IMR-90 (cell line): ENCODE data around the gene ANKRD44. TPM values are rescaled to one million over a fixed set of nuclear protein-coding genes. Genes with fewer than 3 reads are reported as not detected.

Source experiments
- ATAC-seq: fragments of 200-7000 bp; cut with Tn5 transposase; 2 replicates; pipeline ENCODE4 v1.9.1; 2020; ENCODE audit warnings: low read depth, mild to moderate bottlenecking, moderate library complexity
- BruUV-seq: library from RNA; stranded (reverse); fragments of 400-500 nt; replicated peaks from 2 replicates; lab custom pipeline; 2021; lab: Mats Ljungman, UMichigan
- CTCF ChIA-PET: fragments of 300-600 bp; formaldehyde crosslinking; extraction: SDS; loops from one replicate; lab custom pipeline; 2021; ENCODE audit warnings: antibody characterized with exemption; lab: Yijun Ruan, JAX
- POLR2A ChIA-PET: fragments of 300-600 bp; sonication (Branson Sonifier 250); formaldehyde crosslinking; loops from one replicate; lab custom pipeline; 2022; ENCODE audit warnings: antibody characterized with exemption; ENCODE audit not compliant: unreplicated experiment; lab: Charles Lee
- DNase-seq: peaks from one replicate; pipeline ENCODE4 v3.0.0; 2013
- H2AFZ ChIP-seq: replicated peaks from 2 replicates; pipeline ENCODE3; 2013; ENCODE audit warnings: low read length, mild to moderate bottlenecking; ENCODE audit not compliant: poor library complexity
- H2AK5ac ChIP-seq: 2 replicates; pipeline ENCODE4 v1.6.1; 2013; ENCODE audit warnings: low read depth, low read length, inconsistent platforms
- H2AK9ac ChIP-seq: replicated peaks from 2 replicates; pipeline ENCODE3; 2013; ENCODE audit warnings: mild to moderate bottlenecking, low read depth, low read length, moderate library complexity; ENCODE audit not compliant: poor library complexity
- H2BK120ac ChIP-seq: 2 replicates; pipeline ENCODE4 v1.6.1; 2013; ENCODE audit warnings: low read depth, low read length, inconsistent platforms
- H2BK15ac ChIP-seq: 3 replicates; pipeline ENCODE4 v1.6.1; 2013; ENCODE audit warnings: low read depth, low read length, inconsistent platforms
- H2BK20ac ChIP-seq: 2 replicates; pipeline ENCODE4 v1.6.1; 2013; ENCODE audit warnings: low read depth, mild to moderate bottlenecking, inconsistent platforms, low read length, moderate library complexity
- H2BK5ac ChIP-seq: 2 replicates; pipeline ENCODE4 v1.6.1; 2013; ENCODE audit warnings: mild to moderate bottlenecking, low read depth, low read length, inconsistent platforms; ENCODE audit not compliant: poor library complexity, severe bottlenecking
- H3K14ac ChIP-seq: replicated peaks from 2 replicates; pipeline ENCODE4 v1.6.1; 2013; ENCODE audit warnings: low read depth, low read length, inconsistent platforms
- H3K18ac ChIP-seq: 2 replicates; pipeline ENCODE4 v1.6.1; 2013; ENCODE audit warnings: low read depth, low read length, control low read depth
- H3K23ac ChIP-seq: 2 replicates; pipeline ENCODE4 v1.6.1; 2013; ENCODE audit warnings: low read depth, low read length, inconsistent platforms
- H3K27ac ChIP-seq: 2 replicates; pipeline ENCODE4 v1.5.1; 2013; ENCODE audit warnings: mild to moderate bottlenecking, control low read depth, low read length; ENCODE audit not compliant: insufficient read depth
- H3K27me3 ChIP-seq: 2 replicates; pipeline ENCODE4 v1.6.1; 2013; ENCODE audit warnings: low read length; ENCODE audit not compliant: control insufficient read depth, insufficient read depth
- H3K36me3 ChIP-seq: 2 replicates; pipeline ENCODE4 v1.6.1; 2013; ENCODE audit warnings: low read length, mixed read lengths; ENCODE audit not compliant: control insufficient read depth, insufficient read depth
- H3K4ac ChIP-seq: 2 replicates; pipeline ENCODE4 v1.6.1; 2013; ENCODE audit warnings: low read depth, low read length, inconsistent platforms
- H3K4me1 ChIP-seq: 2 replicates; pipeline ENCODE4 v1.6.1; 2013; ENCODE audit warnings: low read length, mixed read lengths; ENCODE audit not compliant: control insufficient read depth, insufficient read depth
- H3K4me2 ChIP-seq: 2 replicates; pipeline ENCODE4 v1.6.1; 2013; ENCODE audit warnings: low read depth, mild to moderate bottlenecking, control low read depth, low read length, moderate library complexity
- H3K4me3 ChIP-seq: 2 replicates; pipeline ENCODE4 v1.5.1; 2013; ENCODE audit warnings: low read depth, mild to moderate bottlenecking, control low read depth, low read length, moderate library complexity; ENCODE audit not compliant: insufficient read depth
- H3K56ac ChIP-seq: 2 replicates; pipeline ENCODE4 v1.6.1; 2013; ENCODE audit warnings: low read length, inconsistent platforms; ENCODE audit not compliant: insufficient read depth; ENCODE audit errors: extremely low read depth
- H3K79me1 ChIP-seq, 2 experiments: 2 replicates each; pipeline ENCODE4 v1.6.1; 2013; ENCODE audit warnings: low read length in 2 of 2, inconsistent platforms in 1 of 2, low read depth in 1 of 2
- H3K9ac ChIP-seq: 2 replicates; pipeline ENCODE4 v1.6.1; 2013; ENCODE audit warnings: low read depth, low read length, control low read depth
- H3K9me1 ChIP-seq: 2 replicates; pipeline ENCODE4 v1.6.1; 2013; ENCODE audit warnings: low read length, inconsistent platforms; ENCODE audit not compliant: insufficient read depth
- H3K9me3 ChIP-seq: 2 replicates; pipeline ENCODE4 v1.6.1; 2013; ENCODE audit warnings: low read length; ENCODE audit not compliant: control insufficient read depth, insufficient read depth
- H4K20me1 ChIP-seq: 2 replicates; pipeline ENCODE4 v1.6.1; 2013; ENCODE audit warnings: low read length, inconsistent platforms; ENCODE audit not compliant: insufficient read depth
- H4K5ac ChIP-seq: 2 replicates; pipeline ENCODE4 v1.6.1; 2013; ENCODE audit warnings: mild to moderate bottlenecking, low read depth, low read length, control low read depth
- H4K8ac ChIP-seq, 2 experiments: 2 replicates each; pipeline ENCODE4 v1.6.1; 2013; ENCODE audit warnings: low read depth in 2 of 2, low read length in 2 of 2, control low read depth in 1 of 2, inconsistent platforms in 1 of 2
- H4K91ac ChIP-seq: 2 replicates; pipeline ENCODE4 v1.6.1; 2013; ENCODE audit warnings: low read depth, low read length, inconsistent platforms; ENCODE audit not compliant: insufficient read depth
- CEBPB ChIP-seq: IDR thresholded peaks from 2 replicates; pipeline ENCODE4 v1.6.1; 2012; ENCODE audit warnings: low read depth, low read length, improper control_type of control experiment
- CTCF ChIP-seq: conservative IDR thresholded peaks from 2 replicates; pipeline ENCODE4 v1.5.1; 2012; ENCODE audit warnings: mild to moderate bottlenecking, low read depth, low read length, improper control_type of control experiment
- ELK1 ChIP-seq: fragments of 150-350 bp; IDR thresholded peaks from 2 replicates; pipeline ENCODE4 v1.6.1; 2016; ENCODE audit warnings: low read depth, mild to moderate bottlenecking, low read length, moderate library complexity, borderline replicate concordance
- FOS ChIP-seq: fragments of 150-350 bp; IDR thresholded peaks from 2 replicates; pipeline ENCODE4 v1.6.1; 2016; ENCODE audit warnings: low read depth, low read length
- MAFK ChIP-seq: IDR thresholded peaks from 2 replicates; pipeline ENCODE4 v1.6.1; 2012; ENCODE audit warnings: low read depth, low read length, improper control_type of control experiment
- MAZ ChIP-seq: IDR thresholded peaks from 2 replicates; pipeline ENCODE4 v1.6.1; 2012; ENCODE audit warnings: low read depth, mild to moderate bottlenecking, low read length, improper control_type of control experiment, moderate library complexity, borderline replicate concordance
- MXI1 ChIP-seq: IDR thresholded peaks from 2 replicates; pipeline ENCODE4 v1.6.1; 2012; ENCODE audit warnings: low read depth, mild to moderate bottlenecking, low read length, moderate library complexity, borderline replicate concordance
- POLR2A ChIP-seq: IDR thresholded peaks from 2 replicates; pipeline ENCODE4 v1.6.1; 2012; ENCODE audit warnings: mild to moderate bottlenecking, low read depth, low read length
- RCOR1 ChIP-seq: IDR thresholded peaks from 2 replicates; pipeline ENCODE4 v1.6.1; 2012; ENCODE audit warnings: mild to moderate bottlenecking, low read length, improper control_type of control experiment; ENCODE audit not compliant: insufficient replicate concordance
- RFX5 ChIP-seq: IDR thresholded peaks from 2 replicates; pipeline ENCODE4 v1.8.0; 2012; ENCODE audit warnings: low read depth, mild to moderate bottlenecking, low read length, moderate library complexity
- SMC3 ChIP-seq: fragments of 150-350 bp; IDR thresholded peaks from 2 replicates; pipeline ENCODE4 v1.6.1; 2016; ENCODE audit warnings: low read depth, mild to moderate bottlenecking, antibody characterized with exemption, low read length, moderate library complexity
- WGBS, 2 experiments: methylation state at CpG; one replicate each; pipeline versions ENCODE4 v1.1.5 to v1.1.7; 2013; ENCODE audit warnings: missing lambda C conversion rate in 2 of 2; ENCODE audit not compliant: insufficient read length in 1 of 2; ENCODE audit errors: extremely low coverage in 2 of 2; 5-methylcytosine and 5-hydroxymethylcytosine counted together
- dilution Hi-C: fragments of 300-500 bp; cut with HindIII; formaldehyde crosslinking; loops from one replicate; pipeline ENCODE4 v1.14.3; 2018; ENCODE audit warnings: low sequenced_read_pairs; ENCODE audit not compliant: unreplicated experiment
- in situ Hi-C: fragments of 300-500 bp; cut with MboI; formaldehyde crosslinking; loops from 3 replicates; pipeline ENCODE4 v1.14.3; 2019; ENCODE audit warnings: low sequenced_read_pairs, inconsistent platforms, mixed read lengths
- intact Hi-C: fragments of 100-400 bp; cut with micrococcal nuclease; formaldehyde crosslinking; loops from 2 replicates; pipeline ENCODE4 v1.10.0; 2022
- polyA plus RNA-seq, 3 experiments: library from polyadenylated mRNA; depleted of rRNA; stranded (reverse); fragments of >200 nt; gene quantifications; 2 replicates each; pipeline ENCODE4 v1.2.3, GENCODE V29; 2012; ENCODE audit warnings: low replicate concordance in 1 of 3
- total RNA-seq: library from RNA; depleted of rRNA; stranded (reverse); fragments of >200 nt; gene quantifications from 2 replicates; pipeline ENCODE4 v1.2.3, GENCODE V29; 2012

ANKRD44 gene
- total and polyA plus RNA-seq, 2 of the 4 experiments (the other 2 are of a cell fraction), result 5.2 to 15.6 TPM

- peaks cover 4% of the 10 kb centered on the region for H3K4me1 ChIP-seq
- intact Hi-C loops (no loop called here), in situ Hi-C loops (no loop called here), dilution Hi-C loops (no loop called here)
- no peak overlapping the region for H3K56ac ChIP-seq
- no peak overlapping the region for H3K4ac ChIP-seq
- ATAC-seq, result no peak
- H3K4me3 ChIP-seq, result no peak overlapping the region
- DNase-seq, result no peak
- no peak overlapping the region for H3K27ac ChIP-seq
- H3K14ac ChIP-seq, result no peak overlapping the region
- H3K18ac ChIP-seq, result no peak overlapping the region
- no peak overlapping the region for H3K23ac ChIP-seq
- TF ChIP-seq RCOR1 (no peak), MAZ (no peak), POLR2A (no peak), ELK1 (no peak), MXI1 (no peak), MAFK (no peak), CTCF (no peak), RFX5 (no peak), SMC3 (no peak), FOS (no peak), CEBPB (no peak)
- ChIA-PET CTCF (interaction anchor here (1.1 kb wide), 1 partner anchor 114 kb away, joined by 3 read pairs; no protein-coding TSS in a partner anchor), POLR2A (no interaction called here)
- H4K5ac ChIP-seq, result no peak overlapping the region
- H2AK5ac ChIP-seq, result no peak overlapping the region
- H2BK5ac ChIP-seq, result no peak overlapping the region
- H2AFZ ChIP-seq, result no peak overlapping the region
- H3K4me2 ChIP-seq, result no peak overlapping the region
- no peaks in the 10 kb centered on the region for H3K9me1 ChIP-seq
- no peak overlapping the region for H4K91ac ChIP-seq
- no peak overlapping the region for H2BK20ac ChIP-seq
- WGBS, 2 experiments, result no CpG with 5 or more reads among the region's 5 CpGs
- no peaks in the 10 kb centered on the region for H4K20me1 ChIP-seq
- no peaks in the 10 kb centered on the region for H3K27me3 ChIP-seq
- H2BK15ac ChIP-seq, result no peak overlapping the region
- H4K8ac ChIP-seq, result no peak overlapping the region
- no TSS peak for BruUV-seq
- no peaks in the 10 kb centered on the region for H3K9me3 ChIP-seq
- H3K9ac ChIP-seq, result no peak overlapping the region
- no peak overlapping the region for H2BK120ac ChIP-seq
- peaks cover 0 to 13% of the 10 kb centered on the region in 2 experiments; a peak in 2 of 4 replicates for H3K79me1 ChIP-seq
- H3K36me3 ChIP-seq, result no peaks in the 10 kb centered on the region
- H2AK9ac ChIP-seq, result no peak overlapping the region
These were observed 4.4 kb downstream of the ANKRD44 start for GRCh38 chr2:197306024-197306695.
